Stimulated activated CD8-positive, alpha-beta memory T cell treated with anti-CD3 and anti-CD28 coated beads, Interleukin-2, amount 100 ng/mL, for 48 hours (primary cell): Measurements from ENCODE around the gene CNP.
"Not testable (repeated sequence)": the region's sequence is repeated elsewhere in the genome, so short reads cannot be mapped to it uniquely, and the experiment has no call there.

Experiments
- DNase-seq, 2 donors: peaks; one replicate each; pipeline ENCODE4 v3.0.0-alpha.2; 2020; ENCODE audit warnings: low read depth in 2 of 2

CNP gene

DNA sequence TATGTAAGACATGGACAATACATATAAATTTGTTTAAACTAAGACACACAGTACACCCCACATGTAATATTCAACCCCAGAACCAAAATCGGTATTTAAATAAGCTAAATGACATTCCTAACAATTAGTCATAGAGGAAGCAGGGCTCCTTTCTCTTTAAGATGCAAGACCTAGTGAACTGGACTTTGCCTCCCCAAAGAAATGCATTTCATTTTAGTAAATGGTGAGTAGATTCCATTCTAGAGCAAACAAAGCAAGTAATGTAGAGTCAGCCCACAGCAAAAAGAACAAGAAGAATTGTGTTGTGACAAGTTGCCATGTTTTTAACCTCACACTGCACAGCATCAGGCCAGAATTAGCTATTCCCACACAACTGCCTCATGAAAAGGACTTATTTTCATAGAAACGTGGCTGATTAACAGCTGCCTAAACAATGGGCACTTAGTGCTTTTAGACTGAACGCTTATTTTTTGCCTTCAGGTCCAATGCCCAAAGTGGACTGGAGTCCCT lies 36.3 kb downstream of the CNP start:
- no peak for DNase-seq

- DNase-seq = no peak
Observed at GRCh38 chr17:42005166-42005565, 38.6 kb downstream of the CNP start.

DNA sequence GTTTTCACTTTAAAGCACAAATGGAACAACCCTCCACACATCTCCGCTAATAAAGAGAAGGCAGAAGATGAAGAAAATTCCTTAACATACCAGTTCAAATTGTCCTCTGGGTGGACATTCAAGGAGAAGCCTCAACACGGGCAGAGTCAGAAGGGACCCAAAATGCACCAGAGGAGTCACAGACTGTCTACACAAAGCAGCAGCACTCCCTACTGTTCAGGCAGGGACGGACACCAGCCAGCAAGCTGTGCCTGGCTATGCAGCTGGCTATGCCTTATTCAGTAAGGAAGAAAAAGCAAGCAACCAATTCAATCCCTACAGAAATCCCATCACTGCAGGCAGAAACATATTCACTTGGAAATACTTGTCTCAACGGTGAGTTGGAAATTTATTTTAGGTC lies 42.6 kb downstream of the CNP start:
- DNase-seq = no peak

GRCh38 chr17:42010266-42010680 lies 43.7 kb downstream of the CNP start:
- not testable (repeated sequence) for DNase-seq

DNA sequence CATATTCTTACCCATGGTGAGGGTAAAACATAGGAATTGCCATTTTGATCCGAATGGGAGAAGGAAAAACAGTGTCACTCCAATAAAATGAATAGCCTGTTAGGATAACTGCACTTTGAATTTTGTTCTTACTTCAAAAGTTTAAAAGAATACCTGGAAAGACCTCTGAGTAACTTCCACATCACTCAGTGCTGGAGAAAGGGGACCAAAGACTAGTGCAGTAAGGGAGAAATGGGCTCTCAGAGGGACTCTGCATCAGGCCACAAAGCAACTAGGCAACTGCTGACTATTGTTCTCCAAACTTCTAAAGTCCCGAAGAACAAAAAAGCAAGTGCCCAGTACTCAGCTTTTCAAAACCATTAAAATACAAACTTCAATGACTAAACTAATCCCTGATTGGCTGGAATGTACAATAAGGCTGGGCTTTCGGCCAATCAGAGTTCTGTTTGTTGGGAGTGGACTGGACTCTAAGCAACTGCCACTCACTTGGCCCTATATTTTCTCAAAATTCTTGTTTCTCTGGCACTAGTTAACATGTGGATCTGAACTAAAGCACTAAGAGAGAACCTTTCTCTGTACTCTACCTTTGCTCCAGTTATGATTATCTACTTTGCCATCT lies 44.4 kb downstream of the CNP start:
- no peak for DNase-seq

DNA sequence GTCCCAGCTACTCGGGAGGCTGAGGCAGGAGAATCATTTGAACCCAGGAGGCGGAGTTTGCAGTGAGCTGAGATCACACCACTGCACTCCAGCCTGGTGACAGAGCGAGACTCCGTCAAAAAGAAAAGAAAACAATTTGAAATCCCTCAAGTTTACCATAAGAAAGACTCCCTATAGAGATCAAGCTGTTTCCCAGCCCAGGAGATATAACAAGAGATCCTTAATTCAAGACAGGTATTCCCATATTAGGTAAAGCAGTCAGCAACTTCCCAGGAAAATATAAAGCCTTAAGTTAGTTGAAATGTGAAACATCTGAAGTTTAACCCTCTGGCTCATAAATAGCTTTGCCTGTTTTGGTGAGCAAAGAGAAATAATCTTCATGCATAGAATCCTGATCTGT lies 45.8 kb downstream of the CNP start:
- DNase-seq = not testable (repeated sequence)

DNA sequence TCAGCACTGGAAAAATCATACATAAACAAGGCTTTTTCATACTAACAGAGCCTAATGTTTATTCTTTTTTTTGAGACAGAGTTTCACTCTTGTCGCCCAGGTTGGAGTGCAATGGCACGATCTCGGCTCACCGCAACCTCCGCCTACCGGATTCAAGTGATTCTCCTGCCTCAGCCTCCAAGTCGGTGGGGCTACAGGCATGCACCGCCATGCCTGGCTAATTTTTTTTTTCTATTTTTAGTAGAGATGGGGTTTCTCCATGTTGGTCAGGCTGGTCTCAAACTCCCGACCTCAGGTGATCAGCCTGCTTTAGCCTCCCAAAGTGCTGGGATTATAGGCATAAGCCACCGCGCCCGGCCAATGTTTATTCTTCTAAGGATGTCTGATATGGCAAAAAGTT lies 47.1 kb downstream of the CNP start:
- DNase-seq = not testable (repeated sequence)

DNA sequence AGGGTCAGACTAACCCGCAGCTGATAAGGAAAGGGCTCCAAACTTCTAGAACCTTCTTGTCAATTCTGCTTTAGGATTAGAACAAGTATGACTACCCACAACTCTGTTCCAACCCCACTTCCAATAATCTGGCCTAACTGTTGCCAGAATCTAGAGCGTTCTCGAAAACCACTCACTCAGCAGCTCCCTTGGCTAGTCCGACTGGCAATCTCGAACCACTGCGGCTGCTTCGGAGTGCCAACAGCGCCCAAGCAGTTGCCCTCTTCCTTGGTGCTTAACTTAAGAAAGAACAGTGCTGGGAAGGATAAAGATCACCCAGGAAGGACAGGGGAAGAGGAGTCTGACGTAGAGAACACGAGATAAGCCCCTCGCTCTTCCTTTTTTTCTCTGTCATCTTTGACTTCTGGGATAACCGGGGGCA lies 49.8 kb downstream of the CNP start:
- no peak for DNase-seq

- peak; percentile 85 to 87 for DNase-seq
Observed at GRCh38 chr17:42016941-42017865, 50.6 kb downstream of the CNP start, which contains the start of gene DNAJC7. TSS of gene DNAJC7 (minus strand) at chr17:42017439. CDS start at chr17:42017416, 23 bp downstream.

DNA sequence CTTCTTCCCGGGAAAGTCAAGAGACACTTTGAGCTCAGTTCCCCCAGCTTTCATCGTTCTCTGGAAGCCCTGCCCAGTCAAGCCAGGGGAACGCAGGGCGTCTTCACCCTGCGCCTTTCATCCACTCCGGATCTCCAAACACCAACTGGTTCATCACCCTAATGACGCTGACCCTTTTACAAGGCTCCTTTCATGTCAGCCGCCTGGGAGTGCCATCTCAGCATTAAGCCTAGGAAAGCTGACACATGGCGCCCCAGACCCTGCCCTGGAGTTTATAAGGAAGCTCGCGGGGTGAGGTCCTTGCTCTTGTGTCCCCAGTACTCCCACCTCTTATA lies 51.2 kb downstream of the CNP start:
- DNase-seq = no peak

- DNase-seq = no peak
Observed at GRCh38 chr17:42018339-42018738, 51.7 kb downstream of the CNP start.

- no peak for DNase-seq
Observed at GRCh38 chr17:42018988-42019387, 52.4 kb downstream of the CNP start.

DNA sequence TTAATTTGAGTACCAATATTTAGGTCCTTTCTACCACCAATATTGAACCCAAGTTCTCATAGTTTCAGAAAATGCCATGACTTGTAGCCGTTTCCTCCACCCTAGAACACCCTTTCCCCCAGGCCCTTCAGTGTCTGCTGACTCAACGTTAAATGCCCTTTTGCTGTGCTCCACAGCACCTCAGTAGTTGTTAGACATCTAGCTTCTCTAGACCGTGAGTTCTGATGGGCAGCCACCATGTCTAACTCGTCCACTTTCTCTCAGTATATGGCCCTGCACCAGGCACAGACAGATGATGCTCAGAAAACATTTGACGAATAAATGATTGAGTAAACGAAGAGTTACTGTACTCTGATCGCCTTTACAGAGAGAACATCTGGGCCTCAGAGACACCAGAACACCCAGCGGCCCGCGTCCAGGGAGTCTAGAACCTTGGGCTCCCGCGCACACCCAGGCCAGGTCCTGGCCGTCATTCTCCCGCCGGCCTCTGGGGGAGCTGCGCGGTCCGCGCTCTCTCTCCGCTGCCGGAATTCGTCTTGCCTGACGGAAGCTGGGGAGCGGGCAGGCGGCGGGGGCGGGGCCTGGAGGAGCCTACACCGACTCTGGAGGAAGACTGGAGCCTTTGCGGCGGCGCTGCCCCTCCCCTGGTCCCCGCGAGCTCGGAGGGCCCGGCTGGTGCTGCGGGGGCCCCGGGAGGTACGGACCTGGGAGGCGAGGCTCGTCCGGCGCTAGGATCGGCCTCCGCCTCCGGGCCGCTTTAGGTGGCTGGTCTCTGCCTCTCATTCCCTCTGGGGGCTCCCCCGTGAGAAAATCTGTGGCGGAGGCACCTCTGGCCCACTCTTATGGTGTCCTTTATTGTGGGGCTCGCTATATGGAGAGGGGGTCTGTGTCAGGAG lies 53.2 kb downstream of the CNP start, which contains the start of gene NKIRAS2:
Gene NKIRAS2, plus strand, starts transcription at position 582 of the 896 bp plus-strand sequence. CDS start 1,488 bp downstream, outside the sequence.
- peak; percentile 91 to 92 for DNase-seq

DNA sequence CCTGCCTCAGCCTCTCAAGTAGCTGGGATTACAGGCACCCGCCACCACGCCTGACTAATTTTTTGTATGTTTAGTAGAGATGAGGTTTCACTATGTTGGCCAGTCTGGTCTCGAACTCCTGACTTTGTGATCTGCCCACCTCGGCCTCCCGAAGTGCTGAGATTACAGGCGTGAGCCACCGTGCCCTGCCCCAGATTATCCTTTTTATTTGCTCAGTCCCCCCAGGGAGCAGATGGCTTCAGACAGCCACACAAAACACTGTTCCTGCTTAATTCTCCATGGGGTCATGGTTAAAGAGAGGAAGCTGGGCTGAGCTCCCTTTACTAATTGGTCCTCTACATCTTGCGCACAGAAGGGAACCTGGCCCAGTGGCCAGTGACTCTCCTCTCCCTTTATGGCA lies 54.2 kb downstream of the CNP start:
- DNase-seq = not testable (repeated sequence)

GRCh38 chr17:42023524-42024349 lies 57.1 kb downstream of the CNP start:
- DNase-seq = no peak

DNA sequence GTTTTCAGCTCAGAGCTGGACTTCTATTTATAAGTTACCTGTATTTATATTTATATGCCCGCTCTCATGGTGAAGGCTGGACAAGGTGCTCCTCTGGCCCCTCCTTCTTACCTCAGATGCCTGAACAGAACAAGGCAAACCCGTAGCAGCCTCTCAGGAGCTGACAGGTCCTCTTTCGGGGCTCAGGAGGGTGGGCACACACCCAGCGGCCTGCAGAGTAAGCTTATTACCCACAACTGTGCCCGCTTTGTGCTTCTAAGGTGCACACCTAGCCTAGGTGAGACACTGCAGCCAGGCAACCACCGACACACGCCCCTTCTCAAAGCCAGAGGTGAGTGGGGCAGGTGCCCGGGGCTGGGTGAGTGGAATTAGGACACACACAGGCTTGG lies 58.6 kb downstream of the CNP start:
- DNase-seq = no peak

DNA sequence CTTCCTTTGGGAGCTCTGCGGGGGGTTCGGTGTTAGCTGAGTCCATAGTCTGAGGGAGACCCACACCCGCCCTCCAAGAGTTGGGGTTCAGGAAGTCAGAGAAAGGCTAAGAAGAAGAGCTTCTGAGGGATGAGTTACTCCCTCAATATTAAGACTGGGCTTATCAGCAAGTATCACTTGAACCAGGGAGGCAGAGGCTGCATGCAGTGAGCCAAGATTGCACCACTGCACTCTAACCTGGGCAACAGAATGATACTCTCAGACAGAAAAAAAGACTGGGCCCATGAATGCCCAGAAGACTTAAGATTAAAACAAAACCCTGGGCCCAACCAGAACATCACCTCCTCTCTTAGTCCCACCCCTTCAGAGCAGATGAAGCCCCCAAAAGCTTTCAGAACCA lies 59.3 kb downstream of the CNP start:
- no peak for DNase-seq

DNA sequence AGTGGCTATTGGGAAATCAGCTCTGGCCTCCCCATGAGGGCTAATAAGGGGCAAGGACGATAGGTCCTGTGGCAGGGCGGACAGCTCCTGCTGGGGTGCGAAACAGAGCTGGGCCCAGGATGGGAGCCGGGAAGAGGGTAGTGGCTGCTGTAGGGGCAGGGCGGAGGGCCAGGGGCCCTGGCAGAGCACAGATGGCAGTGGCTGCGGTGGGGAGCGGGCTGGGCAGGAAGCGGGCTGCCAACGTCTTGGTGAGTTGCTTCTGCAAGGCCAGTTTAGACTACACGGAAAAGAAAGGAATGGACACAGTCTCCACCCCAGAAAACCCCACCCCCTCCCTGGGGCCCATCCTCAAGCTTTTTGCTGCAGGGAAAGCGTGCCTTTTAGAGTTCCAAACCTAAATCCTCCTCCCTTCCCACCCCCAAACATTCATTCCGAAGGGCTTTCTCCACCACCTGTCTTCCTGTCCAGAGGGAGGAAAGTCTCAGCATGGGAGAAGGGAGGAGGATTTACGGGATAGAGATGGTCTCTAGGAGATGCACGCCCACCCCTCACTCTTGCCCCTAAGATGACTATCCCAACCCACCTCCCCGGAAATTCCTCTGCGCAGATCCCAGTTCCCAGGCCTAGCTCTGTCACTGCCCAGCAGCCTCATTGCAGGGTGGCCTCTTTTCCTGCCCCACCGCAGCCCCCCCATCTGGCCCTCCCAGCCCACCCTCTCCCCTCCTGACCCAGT lies 60.4 kb downstream of the CNP start:
- DNase-seq = no peak
